ELR (cell line): ENCODE data around the gene CPEB4.

Experiments used
- DNase-seq: peaks from one replicate; pipeline ENCODE4 v3.0.0-alpha.2; 2015; ENCODE audit warnings: low read depth

CPEB4 gene

DNA sequence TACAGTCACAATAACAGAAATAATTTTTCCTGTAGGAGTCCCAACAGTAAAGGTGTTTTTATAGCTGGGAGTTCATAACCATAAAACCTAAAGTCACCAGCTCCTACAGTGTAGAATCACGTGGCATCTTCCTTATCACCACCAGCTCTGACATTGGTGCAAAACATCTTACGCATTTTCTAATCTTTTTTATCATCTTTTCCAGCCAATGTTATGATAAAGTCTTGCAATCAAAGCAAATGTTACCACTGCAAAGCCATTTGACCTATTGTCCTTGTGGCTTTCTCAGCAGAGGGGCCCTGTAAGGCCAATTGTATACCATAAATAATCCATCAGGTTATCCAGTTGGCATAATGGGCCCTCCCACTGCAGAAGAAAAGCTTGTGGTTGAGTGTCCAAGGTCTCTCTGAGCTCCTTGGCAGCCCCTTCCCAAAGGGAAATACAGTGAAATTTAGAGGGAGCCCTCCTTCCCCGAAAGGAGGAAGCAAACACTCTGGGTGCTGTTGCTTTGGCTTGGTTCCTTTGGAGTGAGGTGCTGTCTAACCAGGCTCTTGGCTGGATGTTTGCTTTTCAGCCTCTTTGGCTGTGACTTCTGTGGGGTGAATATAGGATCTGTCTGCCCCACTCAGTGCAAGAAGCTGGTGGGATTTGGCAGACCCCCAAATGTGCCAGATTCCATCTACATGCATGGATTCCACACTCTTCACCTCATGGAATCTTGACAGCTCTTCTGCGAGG, 29.3 kb upstream of the CPEB4 start:
- DNase-seq, result no peak

DNA sequence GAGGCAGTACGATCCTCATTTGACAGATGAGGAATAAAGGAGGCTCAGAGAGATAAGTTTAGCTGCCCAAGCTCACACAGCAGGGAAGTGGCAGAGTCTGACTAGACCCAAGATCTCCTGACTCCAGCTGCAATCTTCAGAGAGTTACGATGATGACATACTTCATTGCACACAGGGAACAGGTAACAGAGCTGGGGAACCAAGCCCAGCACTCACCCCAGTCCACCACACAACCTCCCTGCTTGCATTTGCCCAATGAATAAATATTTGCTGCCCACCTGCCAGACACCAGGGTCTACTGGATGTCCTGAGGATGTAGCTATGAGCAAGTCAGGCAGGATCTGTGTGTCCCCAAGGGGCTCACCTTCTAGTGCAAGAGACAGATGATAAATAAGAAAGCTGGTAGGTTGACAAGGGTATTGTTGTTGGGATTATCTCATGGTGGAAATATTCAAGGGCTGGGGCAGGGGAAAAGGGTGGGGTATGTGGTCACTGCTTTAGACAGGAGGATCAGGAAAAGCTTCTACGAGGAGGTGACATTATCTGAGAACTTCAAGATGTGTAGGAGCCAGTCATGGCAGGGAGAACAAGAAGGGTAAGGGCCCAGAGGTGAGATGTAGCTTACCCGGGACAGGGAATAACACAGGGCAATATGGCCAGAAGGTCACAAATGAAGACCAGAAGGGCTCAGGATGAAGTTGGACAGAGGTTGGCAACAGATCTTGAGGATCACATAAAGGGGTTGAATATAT, 28.6 kb upstream of the CPEB4 start:
- no peak for DNase-seq

GRCh38 chr5:173862047-173862477, 26.1 kb upstream of the CPEB4 start:
- DNase-seq, result no peak

- no peak for DNase-seq
These were observed 24.8 kb upstream of the CPEB4 start for GRCh38 chr5:173863359-173863758.

DNA sequence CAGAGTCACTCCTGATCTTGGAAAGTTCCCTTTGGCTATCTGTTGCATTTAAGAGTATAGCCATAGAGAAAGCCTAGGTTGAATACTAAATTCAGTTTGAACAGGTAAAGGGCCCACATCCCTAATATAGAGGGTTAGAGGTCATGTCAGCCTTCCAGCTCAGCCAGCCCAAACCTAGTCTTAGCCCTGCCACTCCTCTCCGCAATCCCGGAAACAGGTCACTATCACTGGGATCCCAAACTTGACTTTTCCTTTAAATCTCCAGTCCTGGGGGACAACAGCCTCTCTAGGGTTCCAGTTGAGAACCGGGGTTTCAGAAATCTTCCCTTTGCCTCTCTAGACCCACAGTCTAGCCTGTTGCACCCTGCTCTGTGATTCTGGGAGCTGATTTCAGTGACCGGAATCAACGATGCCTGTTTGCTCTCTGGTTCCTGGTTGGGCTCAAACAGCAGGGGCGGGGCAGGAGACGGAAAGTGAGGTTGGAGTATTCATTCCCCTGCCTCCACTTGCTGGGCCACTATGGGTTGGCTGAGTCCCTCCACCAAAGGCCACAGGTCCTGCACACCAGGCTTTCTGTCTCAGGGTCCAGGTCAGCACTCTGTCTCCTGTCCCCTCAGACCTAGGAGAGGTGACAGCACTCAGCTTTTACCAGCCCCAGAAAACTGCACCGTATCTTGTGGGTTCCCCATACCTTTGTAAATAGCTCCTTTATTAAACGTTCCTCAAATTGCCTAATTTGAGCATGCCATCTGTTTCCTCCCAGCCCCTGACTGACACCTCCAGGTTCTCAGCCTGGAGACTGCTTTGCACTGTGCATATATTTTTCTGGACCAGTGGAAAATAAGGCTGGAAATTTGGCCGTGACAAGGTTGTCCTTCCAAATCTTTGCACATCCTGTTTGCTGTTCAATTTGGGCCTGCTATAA, 23.8 kb upstream of the CPEB4 start:
- no peak for DNase-seq

- DNase-seq, result no peak
These were observed 21.8 kb upstream of the CPEB4 start for GRCh38 chr5:173866243-173866857.

- DNase-seq, result no peak
These were observed 21.1 kb upstream of the CPEB4 start for GRCh38 chr5:173866858-173867679.

GRCh38 chr5:173868096-173868880, 19.9 kb upstream of the CPEB4 start:
- peak; percentile 68 for DNase-seq

GRCh38 chr5:173869316-173869715, 18.8 kb upstream of the CPEB4 start:
- no peak for DNase-seq

DNA sequence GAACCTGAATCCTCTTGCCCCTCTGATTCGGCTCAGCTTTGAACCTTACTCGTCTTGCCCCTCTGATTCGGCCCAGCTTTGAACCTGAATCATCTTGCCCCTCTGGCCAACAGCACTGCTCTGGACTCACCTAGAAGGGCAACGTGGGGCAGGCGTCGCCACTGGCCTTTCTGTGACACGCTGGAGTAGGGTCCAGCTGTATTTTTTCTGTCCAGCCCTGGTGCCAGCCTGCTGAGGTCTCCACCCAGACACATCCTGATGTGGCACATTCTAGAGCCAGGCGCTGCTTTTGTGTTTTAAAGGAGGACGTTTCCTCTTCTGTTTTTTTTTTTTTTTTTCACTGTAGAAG, 15.2 kb upstream of the CPEB4 start:
- no peak for DNase-seq

GRCh38 chr5:173873306-173873922, 14.7 kb upstream of the CPEB4 start:
- no peak for DNase-seq

DNA sequence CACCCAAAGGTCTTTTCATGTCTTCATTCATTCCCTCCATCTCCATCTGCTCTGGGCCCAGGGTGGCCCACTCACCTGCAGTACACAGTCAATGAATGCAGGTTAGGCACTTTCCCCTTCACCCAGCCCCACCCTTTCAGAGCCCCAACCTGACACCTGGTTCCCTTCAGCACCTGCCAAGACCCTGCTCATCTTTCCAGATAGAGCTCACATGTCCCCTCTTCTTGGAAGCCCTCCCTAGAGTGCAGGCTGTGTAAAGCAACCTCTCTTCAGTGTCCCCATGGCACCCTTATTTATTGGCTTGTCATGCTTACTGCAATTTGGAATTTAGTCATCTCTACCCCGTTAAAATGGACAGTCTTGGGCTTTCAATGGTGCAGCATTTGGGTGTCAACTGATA, 13.0 kb upstream of the CPEB4 start:
- no peak for DNase-seq

GRCh38 chr5:173878224-173878967, 9.8 kb upstream of the CPEB4 start:
- DNase-seq, result no peak

- DNase-seq, result peak; percentile 89
These were observed 7.7 kb upstream of the CPEB4 start for GRCh38 chr5:173880306-173880985.

DNA sequence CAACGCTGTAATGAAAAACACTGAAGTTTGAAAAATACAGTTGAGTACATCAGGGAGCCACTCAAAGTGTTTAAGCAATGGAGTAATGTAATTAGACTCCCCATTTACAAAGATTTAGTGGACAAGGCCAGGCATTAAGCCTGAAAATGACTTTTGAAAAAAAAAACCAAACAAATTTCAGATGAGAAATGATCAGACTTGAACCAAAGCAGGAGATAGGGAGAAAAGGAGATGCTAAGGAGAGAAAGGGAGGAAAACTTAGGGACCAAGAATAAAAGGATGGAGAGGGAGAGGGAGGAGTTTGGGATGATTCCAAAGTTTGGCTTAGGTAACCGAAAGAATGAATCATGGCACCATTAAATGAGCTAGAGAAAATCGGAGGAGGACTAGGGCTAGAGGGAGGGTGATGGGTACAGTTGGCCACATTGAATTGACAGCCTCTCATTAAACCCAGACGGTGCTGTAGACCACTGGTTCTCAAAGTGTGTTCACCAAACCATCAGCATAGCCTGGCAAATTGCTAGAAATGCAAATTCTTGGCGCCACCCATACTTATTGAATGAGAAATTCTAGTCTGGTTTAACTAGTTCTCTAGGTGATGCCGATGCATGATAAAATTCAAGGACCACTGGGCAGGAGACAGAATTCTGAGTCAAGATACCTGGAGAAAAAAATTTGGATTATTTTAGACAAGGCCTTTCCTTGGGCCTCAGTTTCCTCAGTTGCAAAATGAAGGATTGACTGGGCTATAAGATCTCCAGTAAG, 6.2 kb upstream of the CPEB4 start:
- DNase-seq, result peak; percentile 72

DNA sequence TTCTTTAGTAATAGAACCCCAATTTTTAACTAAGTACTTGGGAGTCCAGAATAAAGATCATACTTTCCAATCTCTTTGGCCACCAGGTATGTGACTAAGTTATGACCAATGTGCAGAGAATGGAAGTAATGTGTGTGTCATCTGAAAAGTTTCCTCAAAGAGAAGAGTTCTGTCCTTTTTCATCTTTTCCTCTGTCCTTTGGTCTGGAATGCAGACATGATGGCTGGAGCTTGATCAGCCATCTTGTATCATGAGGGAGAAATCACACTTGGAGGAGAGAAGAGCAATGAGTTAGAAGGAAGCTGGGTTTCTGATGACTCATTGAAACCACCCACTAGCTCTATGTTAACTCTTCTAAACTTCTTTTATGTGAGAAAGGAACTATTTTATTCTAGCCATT, 5.5 kb upstream of the CPEB4 start:
- DNase-seq, result peak; percentile 87

GRCh38 chr5:173883347-173883924, 4.7 kb upstream of the CPEB4 start:
- no peak for DNase-seq
